ENCODE results near the gene SPTBN5. TPM values are rescaled to one million over a fixed set of nuclear protein-coding genes. Genes with fewer than 3 reads are reported as not detected.

The SPTBN5 gene
- total RNA-seq, 2 experiments from 2014 or later: 0.03 to 0.17 TPM

DNA sequence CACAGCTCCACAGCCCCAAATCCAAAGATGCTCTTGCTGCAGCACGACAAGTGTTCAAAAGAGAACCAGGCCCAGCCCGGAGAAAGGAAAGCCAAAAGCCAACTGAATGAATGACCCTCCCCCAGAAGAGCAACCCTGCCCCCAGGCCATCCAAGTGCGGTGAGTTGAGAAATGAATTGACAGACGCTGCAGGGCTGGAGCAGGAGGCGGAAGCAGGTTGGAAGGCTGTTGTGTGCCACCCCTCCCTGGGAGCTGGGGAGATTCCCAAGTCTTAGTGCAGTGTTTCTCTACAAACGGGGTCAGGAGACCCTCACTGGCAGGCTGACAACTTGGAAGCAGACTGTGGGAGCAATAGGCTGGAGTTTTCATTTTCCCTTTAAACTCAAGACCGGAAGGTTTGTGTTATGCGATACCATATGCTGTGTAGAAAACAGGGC, 3.5 kb upstream of the SPTBN5 start:
- no peaks in the 10 kb centered on the region for H4K20me1 ChIP-seq (ENCODE audit: insufficient read depth, low read length)
- no peaks in the 10 kb centered on the region for H3K4me1 ChIP-seq (ENCODE audit: insufficient read depth, low read length, poor library complexity, severe bottlenecking)
- TF ChIP-seq EZH2phosphoT487 (IDR thresholded peaks at IDR 0.05; ENCODE audit: borderline replicate concordance, low read depth, low read length): no peak
- TF ChIP-seq, protein P1, sequence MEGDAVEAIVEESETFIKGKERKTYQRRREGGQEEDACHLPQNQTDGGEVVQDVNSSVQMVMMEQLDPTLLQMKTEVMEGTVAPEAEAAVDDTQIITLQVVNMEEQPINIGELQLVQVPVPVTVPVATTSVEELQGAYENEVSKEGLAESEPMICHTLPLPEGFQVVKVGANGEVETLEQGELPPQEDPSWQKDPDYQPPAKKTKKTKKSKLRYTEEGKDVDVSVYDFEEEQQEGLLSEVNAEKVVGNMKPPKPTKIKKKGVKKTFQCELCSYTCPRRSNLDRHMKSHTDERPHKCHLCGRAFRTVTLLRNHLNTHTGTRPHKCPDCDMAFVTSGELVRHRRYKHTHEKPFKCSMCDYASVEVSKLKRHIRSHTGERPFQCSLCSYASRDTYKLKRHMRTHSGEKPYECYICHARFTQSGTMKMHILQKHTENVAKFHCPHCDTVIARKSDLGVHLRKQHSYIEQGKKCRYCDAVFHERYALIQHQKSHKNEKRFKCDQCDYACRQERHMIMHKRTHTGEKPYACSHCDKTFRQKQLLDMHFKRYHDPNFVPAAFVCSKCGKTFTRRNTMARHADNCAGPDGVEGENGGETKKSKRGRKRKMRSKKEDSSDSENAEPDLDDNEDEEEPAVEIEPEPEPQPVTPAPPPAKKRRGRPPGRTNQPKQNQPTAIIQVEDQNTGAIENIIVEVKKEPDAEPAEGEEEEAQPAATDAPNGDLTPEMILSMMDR (conservative IDR thresholded peaks at IDR 0.05; ENCODE audit: low read length): no peak
- no peaks in the 10 kb centered on the region for H3K9me3 ChIP-seq (ENCODE audit: low read length)
- POLR2A ChIA-PET: interaction anchor here (0.6 kb wide), 1 partner anchor 150 kb away, joined by 5 read pairs; no protein-coding TSS in a partner anchor
- no peak overlapping the region for H3K4me3 ChIP-seq (ENCODE audit: low read depth, low read length, poor library complexity, severe bottlenecking)
- BruUV-seq (replicated peaks): no TSS peak
- H3K4me2 ChIP-seq (ENCODE audit: low read length): no peak overlapping the region
- intact Hi-C loops (cut with micrococcal nuclease; ENCODE audit: unreplicated experiment): no loop called here
- no peaks in the 10 kb centered on the region for H3K79me2 ChIP-seq (ENCODE audit: insufficient read depth, low read depth, low read length)
- H3K9me2 ChIP-seq (ENCODE audit: insufficient read depth, low read length): no peaks in the 10 kb centered on the region
- H3K36me3 ChIP-seq (ENCODE audit: insufficient read depth, low read length): peaks cover 16% of the 10 kb centered on the region; the same call in 1 of the 2 replicates
- DNase-seq (ENCODE audit: low spot score): no peak
- CTCF ChIA-PET (ENCODE audit: unreplicated experiment): no interaction called here
- H3K27ac ChIP-seq (ENCODE audit: low read depth, low read length, poor library complexity, severe bottlenecking): no peak overlapping the region
- H2AFZ ChIP-seq (ENCODE audit: low read length): no peak overlapping the region

DNA sequence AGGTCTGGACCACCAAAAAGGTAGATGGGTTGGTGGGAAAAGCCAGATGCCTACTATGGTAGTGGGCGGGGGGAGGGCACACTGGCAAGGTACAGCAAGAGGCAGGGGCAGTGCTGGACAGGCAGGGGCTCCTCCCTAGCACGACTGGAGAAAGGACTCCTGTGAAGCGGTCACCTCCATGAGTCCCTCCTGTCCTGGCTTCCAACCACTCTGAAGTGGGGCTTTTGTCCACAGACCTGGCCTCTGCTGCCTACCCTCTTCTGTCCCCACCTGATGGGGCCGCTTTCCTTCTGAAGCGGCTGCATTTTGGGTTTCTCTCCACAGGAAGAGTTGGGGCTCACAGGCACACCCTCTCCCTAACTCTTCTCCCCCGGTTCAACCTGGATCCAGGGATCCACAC, 2.7 kb upstream of the SPTBN5 start:
- H3K4me3 ChIP-seq (ENCODE audit: low read depth, low read length, poor library complexity, severe bottlenecking): no peak overlapping the region
- no peaks in the 10 kb centered on the region for H3K79me2 ChIP-seq (ENCODE audit: insufficient read depth, low read depth, low read length)
- H4K20me1 ChIP-seq (ENCODE audit: insufficient read depth, low read length): no peaks in the 10 kb centered on the region
- no peak overlapping the region for H2AFZ ChIP-seq (ENCODE audit: low read length)
- no TSS peak for BruUV-seq (replicated peaks)
- H3K36me3 ChIP-seq (ENCODE audit: insufficient read depth, low read length): peaks cover 14% of the 10 kb centered on the region; the same call in 1 of the 2 replicates
- H3K9me2 ChIP-seq (ENCODE audit: insufficient read depth, low read length): no peaks in the 10 kb centered on the region
- H3K4me2 ChIP-seq (ENCODE audit: low read length): no peak overlapping the region
- H3K4me1 ChIP-seq (ENCODE audit: insufficient read depth, low read length, poor library complexity, severe bottlenecking): no peaks in the 10 kb centered on the region
- POLR2A ChIA-PET: no interaction called here
- CTCF ChIA-PET (ENCODE audit: unreplicated experiment): no interaction called here
- TF ChIP-seq, protein P1 (conservative IDR thresholded peaks at IDR 0.05; ENCODE audit: low read length): no peak
- no peak for TF ChIP-seq EZH2phosphoT487 (IDR thresholded peaks at IDR 0.05; ENCODE audit: borderline replicate concordance, low read depth, low read length)
- H3K9me3 ChIP-seq (ENCODE audit: low read length): no peaks in the 10 kb centered on the region
- DNase-seq (ENCODE audit: low spot score): no peak
- intact Hi-C loops (cut with micrococcal nuclease; ENCODE audit: unreplicated experiment): no loop called here
- H3K27ac ChIP-seq (ENCODE audit: low read depth, low read length, poor library complexity, severe bottlenecking): no peak overlapping the region

DNA sequence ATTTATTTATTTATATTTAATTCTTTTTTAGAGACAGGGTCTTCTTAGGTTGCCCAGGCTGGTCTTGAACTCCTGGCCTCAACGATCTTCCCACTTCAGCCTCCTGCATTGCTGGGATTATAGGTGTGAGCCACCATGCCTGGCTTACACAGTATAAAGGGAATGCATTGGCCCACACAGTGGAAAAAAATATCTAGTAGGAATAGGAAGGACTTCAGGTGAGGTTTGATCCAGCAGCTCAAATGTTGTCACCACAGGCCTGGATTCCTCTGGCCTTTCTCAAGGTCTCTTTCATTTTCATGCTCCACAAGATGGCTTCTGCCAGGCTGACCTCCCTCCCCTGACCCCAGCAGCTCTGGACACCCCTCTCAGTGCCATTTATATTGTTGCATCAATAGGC, 2.1 kb upstream of the SPTBN5 start:
- Histone ChIP-seq H3K79me2 (ENCODE audit: insufficient read depth, low read depth, low read length) (no peaks in the 10 kb centered on the region), H3K27ac (ENCODE audit: low read depth, low read length, poor library complexity, severe bottlenecking) (no peak overlapping the region), H3K4me2 (ENCODE audit: low read length) (no peak overlapping the region), H3K4me3 (ENCODE audit: low read depth, low read length, poor library complexity, severe bottlenecking) (no peak overlapping the region), H3K9me3 (ENCODE audit: low read length) (no peaks in the 10 kb centered on the region), H3K9me2 (ENCODE audit: insufficient read depth, low read length) (no peaks in the 10 kb centered on the region), H3K4me1 (ENCODE audit: insufficient read depth, low read length, poor library complexity, severe bottlenecking) (no peaks in the 10 kb centered on the region), H2AFZ (ENCODE audit: low read length) (no peak overlapping the region), H4K20me1 (ENCODE audit: insufficient read depth, low read length) (no peaks in the 10 kb centered on the region), H3K36me3 (ENCODE audit: insufficient read depth, low read length) (peaks cover 14% of the 10 kb centered on the region; the same call in 1 of the 2 replicates)
- intact Hi-C loops (cut with micrococcal nuclease; ENCODE audit: unreplicated experiment): no loop called here
- DNase-seq (ENCODE audit: low spot score): no peak
- POLR2A ChIA-PET: no interaction called here
- no TSS peak for BruUV-seq (replicated peaks)
- no peak for TF ChIP-seq EZH2phosphoT487 (IDR thresholded peaks at IDR 0.05; ENCODE audit: borderline replicate concordance, low read depth, low read length)
- TF ChIP-seq, protein P1 (conservative IDR thresholded peaks at IDR 0.05; ENCODE audit: low read length): no peak
- CTCF ChIA-PET (ENCODE audit: unreplicated experiment): no interaction called here
